Activated CD8-positive, alpha-beta memory T cell treated with anti-CD3 and anti-CD28 coated beads for 24 hours (primary cell): ENCODE measurements around the gene CCNYL1.

Experiments used
- DNase-seq: peaks from one replicate; pipeline ENCODE4 v3.0.0-alpha.2; 2020

CCNYL1 gene

DNA sequence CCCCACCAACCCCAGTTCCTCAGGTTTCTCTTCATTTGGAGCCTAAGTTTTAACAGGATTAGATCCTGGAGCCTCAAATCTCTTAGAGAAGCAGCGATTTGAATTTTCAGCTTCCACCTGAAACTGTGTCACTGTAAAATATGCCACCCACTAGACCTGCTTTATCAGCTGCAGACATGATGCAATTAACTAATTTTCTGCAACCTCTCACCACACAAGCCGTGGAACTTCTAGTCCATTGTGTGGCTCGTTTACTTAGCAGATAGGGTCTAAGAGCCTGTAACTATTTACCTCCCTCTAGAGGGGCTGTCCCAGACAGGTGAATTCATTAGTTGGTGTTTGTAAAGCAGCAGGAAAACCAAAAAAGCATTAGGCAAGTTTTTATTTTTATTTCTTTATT is 89.8 kb downstream of the CCNYL1 start:
- DNase-seq = no peak

DNA sequence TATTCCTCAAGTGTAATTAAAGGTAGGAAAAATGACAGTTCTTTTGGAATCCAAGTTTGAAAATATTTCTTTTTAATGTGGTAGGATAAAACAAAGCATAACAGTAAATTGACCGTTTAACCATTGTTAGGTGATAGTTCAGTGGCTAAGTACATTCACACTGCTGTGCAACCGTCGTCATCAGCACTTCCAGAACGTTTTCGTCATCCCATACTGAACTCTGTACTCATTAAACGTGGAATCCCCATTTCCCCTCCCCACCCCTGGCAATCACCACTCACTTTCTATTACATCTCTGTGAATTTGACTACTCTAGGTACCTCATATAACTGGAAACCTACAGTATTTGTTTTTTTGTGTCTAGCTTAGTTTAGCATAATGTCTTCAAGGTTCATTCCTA is 91.2 kb downstream of the CCNYL1 start:
- no peak for DNase-seq
